ENCODE measurements around the gene RBM27.

DNA sequence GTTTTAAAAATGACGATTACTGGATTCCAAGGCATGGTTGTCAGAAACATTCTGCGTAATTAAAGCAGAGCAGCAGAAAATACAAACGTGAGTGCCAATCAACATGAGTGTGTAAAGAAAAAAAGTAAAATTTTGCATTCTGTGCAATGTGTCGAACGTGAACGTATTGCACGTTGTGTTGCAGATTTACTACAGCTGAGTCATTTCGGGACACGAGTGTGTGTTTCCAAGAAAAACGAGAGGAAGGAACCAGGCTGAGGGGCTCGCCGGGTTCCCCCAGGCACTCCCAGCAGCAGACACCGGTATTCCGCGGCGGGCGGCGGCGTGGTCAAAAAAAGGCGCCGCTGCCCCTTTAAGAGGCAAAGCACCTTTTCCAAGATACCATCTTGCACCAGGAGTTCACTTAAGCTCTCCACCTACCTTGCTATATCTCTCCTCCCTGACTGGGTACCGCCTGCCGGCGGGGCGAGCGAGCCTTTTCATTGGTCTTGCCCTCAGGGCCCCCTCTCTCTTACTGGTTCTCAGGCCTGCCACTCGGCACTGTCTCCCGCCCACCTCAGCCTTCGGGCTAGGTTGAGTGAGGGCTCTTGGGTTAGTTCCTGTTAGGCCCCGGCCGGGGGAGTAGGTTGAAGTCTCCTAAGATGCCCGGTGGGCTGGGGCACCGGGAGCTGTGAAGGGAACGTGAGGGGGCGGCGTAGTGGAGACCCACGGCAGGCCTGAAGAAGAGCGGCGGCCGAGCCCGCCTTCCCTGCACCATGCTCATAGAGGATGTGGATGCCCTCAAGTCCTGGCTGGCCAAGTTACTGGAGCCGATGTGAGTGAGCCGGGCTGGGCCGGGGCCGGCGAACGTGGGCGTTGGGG, at the start of gene RBM27:
- no peak for TF ChIP-seq RFX5 (IDR thresholded peaks at IDR 0.05; ENCODE audit: low read depth, low read length)
- peak; percentile 83 for TF ChIP-seq POLR2A (IDR thresholded peaks at IDR 0.05; ENCODE audit: low read depth, low read length)
- TF ChIP-seq, protein P1, sequence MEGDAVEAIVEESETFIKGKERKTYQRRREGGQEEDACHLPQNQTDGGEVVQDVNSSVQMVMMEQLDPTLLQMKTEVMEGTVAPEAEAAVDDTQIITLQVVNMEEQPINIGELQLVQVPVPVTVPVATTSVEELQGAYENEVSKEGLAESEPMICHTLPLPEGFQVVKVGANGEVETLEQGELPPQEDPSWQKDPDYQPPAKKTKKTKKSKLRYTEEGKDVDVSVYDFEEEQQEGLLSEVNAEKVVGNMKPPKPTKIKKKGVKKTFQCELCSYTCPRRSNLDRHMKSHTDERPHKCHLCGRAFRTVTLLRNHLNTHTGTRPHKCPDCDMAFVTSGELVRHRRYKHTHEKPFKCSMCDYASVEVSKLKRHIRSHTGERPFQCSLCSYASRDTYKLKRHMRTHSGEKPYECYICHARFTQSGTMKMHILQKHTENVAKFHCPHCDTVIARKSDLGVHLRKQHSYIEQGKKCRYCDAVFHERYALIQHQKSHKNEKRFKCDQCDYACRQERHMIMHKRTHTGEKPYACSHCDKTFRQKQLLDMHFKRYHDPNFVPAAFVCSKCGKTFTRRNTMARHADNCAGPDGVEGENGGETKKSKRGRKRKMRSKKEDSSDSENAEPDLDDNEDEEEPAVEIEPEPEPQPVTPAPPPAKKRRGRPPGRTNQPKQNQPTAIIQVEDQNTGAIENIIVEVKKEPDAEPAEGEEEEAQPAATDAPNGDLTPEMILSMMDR (conservative IDR thresholded peaks at IDR 0.05; ENCODE audit: low read depth, low read length), result no peak
- TF ChIP-seq FOS (IDR thresholded peaks at IDR 0.05; ENCODE audit: low read depth, low read length), result peak; percentile 94
- peak; percentile 42; the same call in 1 of the 2 replicates for TF ChIP-seq MAZ (IDR thresholded peaks at IDR 0.05; ENCODE audit: borderline replicate concordance, low read depth, low read length)
- no peak for TF ChIP-seq RCOR1 (IDR thresholded peaks at IDR 0.05; ENCODE audit: insufficient replicate concordance, low read length)

Measured in IMR-90 (cell line).